GM23338 (cell line): ENCODE measurements around the gene LEFTY1. TPM values are rescaled to one million over a fixed set of nuclear protein-coding genes. Genes with fewer than 3 reads are reported as not detected.

Source experiments
- CREB1 ChIP-seq: fragments of 250-450 bp; sonication (Bioruptor Pico); IDR thresholded peaks from 2 replicates; pipeline ENCODE4 v1.5.0; 2020; ENCODE audit warnings: low read depth, mild to moderate bottlenecking, moderate library complexity
- CTCF ChIP-seq, 2 experiments: fragments of 200-600 bp in 1 of 2; sonication (generic) in 1 of 2; conservative IDR thresholded peaks; 2 replicates each; pipeline versions ENCODE4 v1.5.1 to v1.6.1; 2016 to 2017; ENCODE audit warnings: antibody characterized with exemption in 2 of 2, low read depth in 2 of 2, mild to moderate bottlenecking in 2 of 2, moderate library complexity in 1 of 2
- NANOG ChIP-seq: IDR thresholded peaks from 2 replicates; pipeline ENCODE4 v1.6.1; 2016; ENCODE audit warnings: antibody characterized with exemption, borderline replicate concordance
- REST ChIP-seq: IDR thresholded peaks from one replicate; pipeline ENCODE4 v1.6.1; 2018; ENCODE audit warnings: antibody characterized with exemption; ENCODE audit not compliant: unreplicated experiment
- STAT1 ChIP-seq: IDR thresholded peaks from one replicate; pipeline ENCODE4 v1.6.1; 2016; ENCODE audit warnings: antibody characterized with exemption; ENCODE audit not compliant: unreplicated experiment
- ZNF331 ChIP-seq: fragments of 250-450 bp; sonication (Bioruptor Pico); IDR thresholded peaks from 2 replicates; pipeline ENCODE4 v1.5.0; 2020; ENCODE audit warnings: low read depth, mild to moderate bottlenecking, moderate library complexity
- ZNF462 ChIP-seq: fragments of 250-450 bp; sonication (Bioruptor Pico); IDR thresholded peaks from 2 replicates; pipeline ENCODE4 v1.5.0; 2020; ENCODE audit warnings: mild to moderate bottlenecking, moderate library complexity
- polyA plus RNA-seq: library from polyadenylated mRNA; unstranded; fragments of >200 nt; fragmentation: Nextera tagmentation; extraction: Ambion mirVana; gene quantifications from 2 replicates; pipeline ENCODE4 v1.2.1, GENCODE V29; 2016
- total RNA-seq: library from RNA; depleted of rRNA; stranded (reverse); fragments of >200 nt; shearing (Covaris generic); gene quantifications from 2 replicates; pipeline ENCODE4 v1.2.3, GENCODE V29; 2014

LEFTY1 gene
- total and polyA plus RNA-seq, 2 experiments from 2014 or later: 27.5 to 65.4 TPM

- TF ChIP-seq ZNF462 (no peak), NANOG (no peak), CTCF (conservative IDR thresholded peaks at IDR 0.05; ENCODE audit: low read depth in 2 of 2) (no peak), REST (no peak), CREB1 (CRISPR knock-in tag) (no peak), STAT1 (no peak), ZNF331 (CRISPR knock-in tag) (no peak)
These were observed 48.4 kb upstream of the LEFTY1 start (continued) for GRCh38 chr1:225937048-225937968.
